ENCODE results near the gene SMIM41. TPM values are rescaled to one million over a fixed set of nuclear protein-coding genes. Genes with fewer than 3 reads are reported as not detected.
A peak's percentile ranks its signal among the peaks of the same experiment; 100 is the strongest.

Gene SMIM41
- total and polyA plus RNA-seq, 10 of the 15 experiments (the other 5 are each of a cell fraction or from before 2014, with no cell fraction given), result not detected

DNA sequence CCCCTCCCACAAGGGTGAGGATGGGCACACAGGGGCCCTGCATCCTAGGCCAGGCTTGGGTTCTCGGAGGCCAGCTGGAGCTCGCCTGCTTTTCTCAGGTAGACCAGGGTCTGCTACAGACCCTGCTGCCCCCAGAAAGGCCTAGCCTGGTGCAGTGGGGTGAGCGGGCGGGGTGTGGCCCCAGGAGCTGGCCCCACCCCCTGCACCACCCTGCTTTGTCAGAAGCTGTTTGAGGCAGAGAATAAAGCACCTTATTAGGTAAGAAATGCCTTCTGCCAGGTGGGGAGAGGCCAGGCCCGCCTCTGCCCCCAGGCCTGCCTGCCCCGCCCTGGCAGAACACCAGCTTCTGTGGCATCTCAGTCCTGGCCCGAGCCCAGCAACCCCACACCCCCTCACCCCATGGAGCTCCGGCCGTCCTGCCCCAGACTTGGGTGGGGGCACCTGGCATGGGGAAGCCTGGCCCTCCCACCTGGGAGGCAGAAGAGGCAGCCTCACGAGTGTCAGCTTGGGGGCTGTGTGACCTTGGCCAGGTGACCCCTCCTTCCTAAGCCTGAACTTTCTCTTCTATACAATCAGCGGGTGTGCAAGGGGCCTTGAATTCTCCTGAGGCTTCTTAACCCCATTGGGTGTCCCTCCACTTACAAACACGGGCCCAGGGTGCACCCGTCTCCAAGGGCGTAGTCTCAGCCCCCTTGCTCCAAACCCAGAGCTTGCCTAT lies 69.1 kb downstream of the SMIM41 start:
- Histone ChIP-seq H3K27me3 (replicated peaks in 1 of 2; ENCODE audit: control insufficient read depth in 2 of 2, insufficient read depth in 2 of 2, low read length in 1 of 2) (no peaks in the 10 kb centered on the region; a peak in 2 of 4 replicates), H3K36me3 (ENCODE audit: control insufficient read depth in 2 of 2, insufficient read depth in 2 of 2, low read length in 1 of 2) (no peaks in the 10 kb centered on the region), H3K9me3 (replicated peaks; ENCODE audit: control insufficient read depth, insufficient read depth, low read length) (no peaks in the 10 kb centered on the region), H3K9ac (ENCODE audit: control insufficient read depth, insufficient read depth, low read length) (no peak overlapping the region), H3K4me2 (ENCODE audit: control insufficient read depth, insufficient read depth) (no peak overlapping the region), H4K20me1 (ENCODE audit: control insufficient read depth, insufficient read depth) (no peaks in the 10 kb centered on the region), H3K27ac (ENCODE audit: control insufficient read depth, insufficient read depth) (no peak overlapping the region), H3K4me3 (no peak overlapping the region), H2AFZ (ENCODE audit: control insufficient read depth, low read depth, low read length) (no peak overlapping the region), H3K79me2 (ENCODE audit: control insufficient read depth, insufficient read depth, low read length) (no peaks in the 10 kb centered on the region), H3K4me1 (ENCODE audit: control insufficient read depth, insufficient read depth, low read length) (no peaks in the 10 kb centered on the region)
- WGBS (ENCODE audit: insufficient coverage, insufficient replicate concordance, low lambda C conversion rate, missing lambda C conversion rate), result 20% methylated on average over 14 of the region's 14 CpGs
- DNase-seq (ENCODE audit: low read depth, low spot score) (no peak), FAIRE-seq (no peak), ATAC-seq (peak; percentile 22; the same call in 2 of the 3 replicates)
- in situ Hi-C loops (cut with MboI) (loop anchor here (5.0 kb wide), 1 partner anchor 839 kb away; no protein-coding TSS in a partner anchor), intact Hi-C loops (cut with micrococcal nuclease; ENCODE audit: unreplicated experiment) (no loop called here)
- BruUV-seq (replicated peaks), result no TSS peak
- ChIA-PET SMC1A (ENCODE audit: uncharacterized antibody, unreplicated experiment) (no interaction called here), CTCF (interaction anchor here (0.6 to 2.1 kb wide), 4 partner anchors 123 to 732 kb away, joined by 3 to 6 read pairs (median 4); no protein-coding TSS in a partner anchor), RAD21 (ENCODE audit: unreplicated experiment) (interaction anchor here (0.6 to 1.1 kb wide), 2 partner anchors 25 to 38 kb away, joined by 3 read pairs; no protein-coding TSS in a partner anchor), POLR2A (no interaction called here)
- TF ChIP-seq RAD21 (IDR thresholded peaks at IDR 0.05; ENCODE audit: insufficient read depth, low read depth, low read length) (no peak), DPF2 (IDR thresholded peaks at IDR 0.05) (no peak), EED (IDR thresholded peaks at IDR 0.05; ENCODE audit: low read depth) (no peak), RBBP5 (conservative IDR thresholded peaks at IDR 0.05) (no peak), TBL1XR1 (IDR thresholded peaks at IDR 0.05; ENCODE audit: low read depth, low read length) (no peak), CBFB (IDR thresholded peaks at IDR 0.05; ENCODE audit: low read depth) (no peak), SIX5 (IDR thresholded peaks at IDR 0.05; ENCODE audit: low read depth, low read length, severe bottlenecking) (no peak), POLR2A (IDR thresholded peaks at IDR 0.05; ENCODE audit: low read depth, low read length) (no peak), BHLHE40 (IDR thresholded peaks at IDR 0.05; ENCODE audit: borderline replicate concordance in 1 of 2, low read depth in 2 of 2, low read length in 1 of 2) (no peak), JUNB (IDR thresholded peaks at IDR 0.05) (no peak), CEBPB (IDR thresholded peaks at IDR 0.05; ENCODE audit: borderline replicate concordance in 1 of 2, low read depth in 2 of 2, low read length in 2 of 2) (no peak), FOXM1 (IDR thresholded peaks at IDR 0.05; ENCODE audit: low read depth, low read length) (no peak)
- TF ChIP-seq, protein P1, sequence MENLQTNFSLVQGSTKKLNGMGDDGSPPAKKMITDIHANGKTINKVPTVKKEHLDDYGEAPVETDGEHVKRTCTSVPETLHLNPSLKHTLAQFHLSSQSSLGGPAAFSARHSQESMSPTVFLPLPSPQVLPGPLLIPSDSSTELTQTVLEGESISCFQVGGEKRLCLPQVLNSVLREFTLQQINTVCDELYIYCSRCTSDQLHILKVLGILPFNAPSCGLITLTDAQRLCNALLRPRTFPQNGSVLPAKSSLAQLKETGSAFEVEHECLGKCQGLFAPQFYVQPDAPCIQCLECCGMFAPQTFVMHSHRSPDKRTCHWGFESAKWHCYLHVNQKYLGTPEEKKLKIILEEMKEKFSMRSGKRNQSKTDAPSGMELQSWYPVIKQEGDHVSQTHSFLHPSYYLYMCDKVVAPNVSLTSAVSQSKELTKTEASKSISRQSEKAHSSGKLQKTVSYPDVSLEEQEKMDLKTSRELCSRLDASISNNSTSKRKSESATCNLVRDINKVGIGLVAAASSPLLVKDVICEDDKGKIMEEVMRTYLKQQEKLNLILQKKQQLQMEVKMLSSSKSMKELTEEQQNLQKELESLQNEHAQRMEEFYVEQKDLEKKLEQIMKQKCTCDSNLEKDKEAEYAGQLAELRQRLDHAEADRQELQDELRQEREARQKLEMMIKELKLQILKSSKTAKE (IDR thresholded peaks at IDR 0.05; ENCODE audit: low read depth, poor library complexity, severe bottlenecking), result no peak
- TF ChIP-seq, protein P2, sequence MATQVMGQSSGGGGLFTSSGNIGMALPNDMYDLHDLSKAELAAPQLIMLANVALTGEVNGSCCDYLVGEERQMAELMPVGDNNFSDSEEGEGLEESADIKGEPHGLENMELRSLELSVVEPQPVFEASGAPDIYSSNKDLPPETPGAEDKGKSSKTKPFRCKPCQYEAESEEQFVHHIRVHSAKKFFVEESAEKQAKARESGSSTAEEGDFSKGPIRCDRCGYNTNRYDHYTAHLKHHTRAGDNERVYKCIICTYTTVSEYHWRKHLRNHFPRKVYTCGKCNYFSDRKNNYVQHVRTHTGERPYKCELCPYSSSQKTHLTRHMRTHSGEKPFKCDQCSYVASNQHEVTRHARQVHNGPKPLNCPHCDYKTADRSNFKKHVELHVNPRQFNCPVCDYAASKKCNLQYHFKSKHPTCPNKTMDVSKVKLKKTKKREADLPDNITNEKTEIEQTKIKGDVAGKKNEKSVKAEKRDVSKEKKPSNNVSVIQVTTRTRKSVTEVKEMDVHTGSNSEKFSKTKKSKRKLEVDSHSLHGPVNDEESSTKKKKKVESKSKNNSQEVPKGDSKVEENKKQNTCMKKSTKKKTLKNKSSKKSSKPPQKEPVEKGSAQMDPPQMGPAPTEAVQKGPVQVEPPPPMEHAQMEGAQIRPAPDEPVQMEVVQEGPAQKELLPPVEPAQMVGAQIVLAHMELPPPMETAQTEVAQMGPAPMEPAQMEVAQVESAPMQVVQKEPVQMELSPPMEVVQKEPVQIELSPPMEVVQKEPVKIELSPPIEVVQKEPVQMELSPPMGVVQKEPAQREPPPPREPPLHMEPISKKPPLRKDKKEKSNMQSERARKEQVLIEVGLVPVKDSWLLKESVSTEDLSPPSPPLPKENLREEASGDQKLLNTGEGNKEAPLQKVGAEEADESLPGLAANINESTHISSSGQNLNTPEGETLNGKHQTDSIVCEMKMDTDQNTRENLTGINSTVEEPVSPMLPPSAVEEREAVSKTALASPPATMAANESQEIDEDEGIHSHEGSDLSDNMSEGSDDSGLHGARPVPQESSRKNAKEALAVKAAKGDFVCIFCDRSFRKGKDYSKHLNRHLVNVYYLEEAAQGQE (IDR thresholded peaks at IDR 0.05; ENCODE audit: low read depth, low read length), result no peak
- TF ChIP-seq, protein P3, sequence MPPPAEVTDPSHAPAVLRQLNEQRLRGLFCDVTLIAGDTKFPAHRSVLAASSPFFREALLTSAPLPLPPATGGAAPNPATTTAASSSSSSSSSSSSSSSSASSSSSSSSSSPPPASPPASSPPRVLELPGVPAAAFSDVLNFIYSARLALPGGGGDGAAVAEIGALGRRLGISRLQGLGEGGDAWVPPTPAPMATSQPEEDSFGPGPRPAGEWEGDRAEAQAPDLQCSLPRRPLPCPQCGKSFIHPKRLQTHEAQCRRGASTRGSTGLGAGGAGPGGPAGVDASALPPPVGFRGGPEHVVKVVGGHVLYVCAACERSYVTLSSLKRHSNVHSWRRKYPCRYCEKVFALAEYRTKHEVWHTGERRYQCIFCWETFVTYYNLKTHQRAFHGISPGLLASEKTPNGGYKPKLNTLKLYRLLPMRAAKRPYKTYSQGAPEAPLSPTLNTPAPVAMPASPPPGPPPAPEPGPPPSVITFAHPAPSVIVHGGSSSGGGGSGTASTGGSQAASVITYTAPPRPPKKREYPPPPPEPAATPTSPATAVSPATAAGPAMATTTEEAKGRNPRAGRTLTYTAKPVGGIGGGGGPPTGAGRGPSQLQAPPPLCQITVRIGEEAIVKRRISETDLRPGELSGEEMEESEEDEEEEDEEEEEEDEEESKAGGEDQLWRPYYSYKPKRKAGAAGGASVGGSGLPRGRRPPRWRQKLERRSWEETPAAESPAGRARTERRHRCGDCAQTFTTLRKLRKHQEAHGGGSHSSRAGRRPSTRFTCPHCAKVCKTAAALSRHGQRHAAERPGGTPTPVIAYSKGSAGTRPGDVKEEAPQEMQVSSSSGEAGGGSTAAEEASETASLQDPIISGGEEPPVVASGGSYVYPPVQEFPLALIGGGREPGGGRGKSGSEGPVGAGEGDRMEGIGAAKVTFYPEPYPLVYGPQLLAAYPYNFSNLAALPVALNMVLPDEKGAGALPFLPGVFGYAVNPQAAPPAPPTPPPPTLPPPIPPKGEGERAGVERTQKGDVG (CRISPR knock-in tag; IDR thresholded peaks at IDR 0.05), result no peak
